Measurements from ENCODE around the gene PHF20. TPM values are rescaled to one million over a fixed set of nuclear protein-coding genes. Genes with fewer than 3 reads are reported as not detected.
"Not testable (repeated sequence)": the region's sequence is repeated elsewhere in the genome, so short reads cannot be mapped to it uniquely, and the experiment has no call there.

PHF20 gene
- total RNA-seq = 74.2 TPM

GRCh38 chr20:35771689-35772562 is at the start of gene PHF20:
Gene PHF20, plus strand, starts transcription at chr20:35772015. Its CDS starts 29,508 bp downstream, at chr20:35801523.
- intact Hi-C loops (cut with DNase I) = no loop called here
- ATAC-seq = peak; percentile 94
- DNase-seq (ENCODE audit: low spot score) = peak; percentile 100

GRCh38 chr20:35723275-35723639 is 48.6 kb upstream of the PHF20 start:
- DNase-seq (ENCODE audit: low spot score); intact Hi-C loops (cut with DNase I); ATAC-seq: not testable (repeated sequence)

- DNase-seq (ENCODE audit: low spot score); intact Hi-C loops (cut with DNase I); ATAC-seq: not testable (repeated sequence)
These were observed 48.0 kb upstream of the PHF20 start for GRCh38 chr20:35723652-35724320.

- DNase-seq (ENCODE audit: low spot score) (no peak), ATAC-seq (no peak)
- intact Hi-C loops (cut with DNase I) = no loop called here
These were observed 47.2 kb upstream of the PHF20 start for GRCh38 chr20:35724321-35725230.

GRCh38 chr20:35726842-35727711 is 44.7 kb upstream of the PHF20 start:
- no peak for DNase-seq (ENCODE audit: low spot score)
- ATAC-seq = no peak
- intact Hi-C loops (cut with DNase I) = no loop called here

GRCh38 chr20:35729283-35729807 is 42.5 kb upstream of the PHF20 start:
- intact Hi-C loops (cut with DNase I) = no loop called here
- ATAC-seq (no peak), DNase-seq (ENCODE audit: low spot score) (no peak)

GRCh38 chr20:35729836-35730582 is 41.8 kb upstream of the PHF20 start:
- ATAC-seq (no peak), DNase-seq (ENCODE audit: low spot score) (no peak)
- intact Hi-C loops (cut with DNase I) = no loop called here

- DNase-seq (ENCODE audit: low spot score) (no peak), ATAC-seq (no peak)
- intact Hi-C loops (cut with DNase I) = no loop called here
These were observed 41.0 kb upstream of the PHF20 start for GRCh38 chr20:35730583-35731468.

- no peak for DNase-seq (ENCODE audit: low spot score)
- intact Hi-C loops (cut with DNase I) = no loop called here
- no peak for ATAC-seq
These were observed 40.4 kb upstream of the PHF20 start for GRCh38 chr20:35731469-35731788.

- intact Hi-C loops (cut with DNase I) = no loop called here
- ATAC-seq (no peak), DNase-seq (ENCODE audit: low spot score) (no peak)
These were observed 39.8 kb upstream of the PHF20 start for GRCh38 chr20:35731862-35732643.

GRCh38 chr20:35732644-35732982 is 39.2 kb upstream of the PHF20 start:
- intact Hi-C loops (cut with DNase I) = no loop called here
- ATAC-seq (no peak), DNase-seq (ENCODE audit: low spot score) (no peak)

- ATAC-seq (no peak), DNase-seq (ENCODE audit: low spot score) (no peak)
- intact Hi-C loops (cut with DNase I) = no loop called here
These were observed 37.4 kb upstream of the PHF20 start for GRCh38 chr20:35734374-35734773.

GRCh38 chr20:35734777-35735649 is 36.8 kb upstream of the PHF20 start:
- no peak for ATAC-seq

GRCh38 chr20:35735826-35736470 is 35.9 kb upstream of the PHF20 start:
- intact Hi-C loops (cut with DNase I) = no loop called here
- no peak for DNase-seq (ENCODE audit: low spot score)
- no peak for ATAC-seq

More at GRCh38 chr20:35734777-35735649, 36.8 kb upstream of the PHF20 start:
- intact Hi-C loops (cut with DNase I) = no loop called here
- no peak for DNase-seq (ENCODE audit: low spot score)

- DNase-seq (ENCODE audit: low spot score) (no peak), ATAC-seq (no peak)
- intact Hi-C loops (cut with DNase I) = no loop called here
These were observed 33.9 kb upstream of the PHF20 start for GRCh38 chr20:35737865-35738333.

Data from sciatic nerve (tissue), 2 donors.